ENCODE results near the gene TSPAN18.

GRCh38 chr11:44901786-44902185 lies 175.0 kb downstream of the TSPAN18 start:
- no peak for TF ChIP-seq POLR2A (IDR thresholded peaks at IDR 0.05)
- TF ChIP-seq, protein P1, sequence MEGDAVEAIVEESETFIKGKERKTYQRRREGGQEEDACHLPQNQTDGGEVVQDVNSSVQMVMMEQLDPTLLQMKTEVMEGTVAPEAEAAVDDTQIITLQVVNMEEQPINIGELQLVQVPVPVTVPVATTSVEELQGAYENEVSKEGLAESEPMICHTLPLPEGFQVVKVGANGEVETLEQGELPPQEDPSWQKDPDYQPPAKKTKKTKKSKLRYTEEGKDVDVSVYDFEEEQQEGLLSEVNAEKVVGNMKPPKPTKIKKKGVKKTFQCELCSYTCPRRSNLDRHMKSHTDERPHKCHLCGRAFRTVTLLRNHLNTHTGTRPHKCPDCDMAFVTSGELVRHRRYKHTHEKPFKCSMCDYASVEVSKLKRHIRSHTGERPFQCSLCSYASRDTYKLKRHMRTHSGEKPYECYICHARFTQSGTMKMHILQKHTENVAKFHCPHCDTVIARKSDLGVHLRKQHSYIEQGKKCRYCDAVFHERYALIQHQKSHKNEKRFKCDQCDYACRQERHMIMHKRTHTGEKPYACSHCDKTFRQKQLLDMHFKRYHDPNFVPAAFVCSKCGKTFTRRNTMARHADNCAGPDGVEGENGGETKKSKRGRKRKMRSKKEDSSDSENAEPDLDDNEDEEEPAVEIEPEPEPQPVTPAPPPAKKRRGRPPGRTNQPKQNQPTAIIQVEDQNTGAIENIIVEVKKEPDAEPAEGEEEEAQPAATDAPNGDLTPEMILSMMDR (IDR thresholded peaks at IDR 0.05), result no peak
- no peak for TF ChIP-seq POLR2AphosphoS5 (IDR thresholded peaks at IDR 0.05)
